Activated CD8-positive, alpha-beta T cell treated with anti-CD3 and anti-CD28 coated beads for 36 hours (primary cell): Measurements from ENCODE around the gene ATP2C2. TPM values are rescaled to one million over a fixed set of nuclear protein-coding genes. Genes with fewer than 3 reads are reported as not detected.

Source experiments
- ATAC-seq: fragments of 200-7000 bp; cut with Tn5 transposase; one replicate; pipeline ENCODE4 v1.10.0; 2021; ENCODE audit warnings: mild to moderate bottlenecking, moderate library complexity
- CTCF ChIA-PET: fragments of 350-600 bp; sonication (Branson Sonifier 250); formaldehyde crosslinking; loops from one replicate; lab custom pipeline; 2021; ENCODE audit warnings: antibody characterized with exemption; lab: Charles Lee
- POLR2A ChIA-PET: fragments of 350-600 bp; sonication (Branson Sonifier 250); formaldehyde crosslinking; loops from one replicate; lab custom pipeline; 2021; ENCODE audit warnings: antibody characterized with exemption; lab: Charles Lee
- DNase-seq: peaks from one replicate; pipeline ENCODE4 v3.0.0-alpha.2; 2020
- H3K27ac Mint-ChIP-seq: one replicate; pipeline ENCODE4 v1.8.0; 2021; ENCODE audit warnings: mild to moderate bottlenecking, mixed read lengths
- H3K27me3 Mint-ChIP-seq: one replicate; pipeline ENCODE4 v1.8.0; 2021; ENCODE audit warnings: mixed read lengths
- H3K36me3 Mint-ChIP-seq: one replicate; pipeline ENCODE4 v1.8.0; 2021; ENCODE audit warnings: low read depth, mixed read lengths
- H3K4me1 Mint-ChIP-seq: one replicate; pipeline ENCODE4 v1.8.0; 2021; ENCODE audit warnings: low read depth, mixed read lengths
- H3K4me3 Mint-ChIP-seq: one replicate; pipeline ENCODE4 v1.8.0; 2021; ENCODE audit warnings: mild to moderate bottlenecking, moderate library complexity, mixed read lengths
- H3K9me3 Mint-ChIP-seq: one replicate; pipeline ENCODE4 v1.8.0; 2021; ENCODE audit warnings: mixed read lengths
- intact Hi-C: fragments of 100-400 bp; cut with micrococcal nuclease; formaldehyde crosslinking; loops from one replicate; pipeline ENCODE4 v1.10.0; 2022
- total RNA-seq, 2 experiments: library from RNA; stranded (reverse); gene quantifications; one replicate each; pipeline ENCODE4 v1.2.3, GENCODE V29; 2021
- TF ChIP-seq, protein P1 (sequence below): fragments of 200-600 bp; IDR thresholded peaks from one replicate; pipeline ENCODE4 v1.8.0; 2022; ENCODE audit warnings: antibody characterized with exemption, mild to moderate bottlenecking

Gene ATP2C2
- total RNA-seq, 2 experiments from 2014 or later: not detected

DNA sequence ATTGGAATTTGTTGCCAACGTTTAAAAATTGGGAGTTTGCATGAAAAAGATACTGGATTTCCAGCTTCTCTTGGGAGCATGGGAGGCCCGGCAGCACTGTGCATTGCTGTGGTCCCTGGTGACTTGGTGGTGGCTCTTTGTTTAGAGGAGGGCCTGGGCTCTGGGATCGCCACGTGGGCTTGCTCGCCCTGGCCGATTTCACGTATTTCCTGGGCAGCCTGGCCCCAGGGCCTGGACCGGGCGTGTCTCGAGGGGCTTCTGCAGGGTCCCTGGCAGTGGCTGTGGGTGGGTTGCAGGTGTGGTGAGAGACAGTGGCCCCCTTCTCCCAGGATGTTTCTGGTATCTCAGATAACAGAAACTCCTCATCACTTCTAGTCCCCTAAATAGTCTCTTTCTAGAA lies 67.9 kb downstream of the ATP2C2 start:
- no peak overlapping the region for H3K27ac Mint-ChIP-seq
- no peaks in the 10 kb centered on the region for H3K4me1 Mint-ChIP-seq
- H3K27me3 Mint-ChIP-seq: peaks cover 3% of the 10 kb centered on the region
- no peak for ATAC-seq
- no peak overlapping the region for H3K4me3 Mint-ChIP-seq
- intact Hi-C loops: no loop called here
- CTCF ChIA-PET: no interaction called here
- TF ChIP-seq, protein P1, sequence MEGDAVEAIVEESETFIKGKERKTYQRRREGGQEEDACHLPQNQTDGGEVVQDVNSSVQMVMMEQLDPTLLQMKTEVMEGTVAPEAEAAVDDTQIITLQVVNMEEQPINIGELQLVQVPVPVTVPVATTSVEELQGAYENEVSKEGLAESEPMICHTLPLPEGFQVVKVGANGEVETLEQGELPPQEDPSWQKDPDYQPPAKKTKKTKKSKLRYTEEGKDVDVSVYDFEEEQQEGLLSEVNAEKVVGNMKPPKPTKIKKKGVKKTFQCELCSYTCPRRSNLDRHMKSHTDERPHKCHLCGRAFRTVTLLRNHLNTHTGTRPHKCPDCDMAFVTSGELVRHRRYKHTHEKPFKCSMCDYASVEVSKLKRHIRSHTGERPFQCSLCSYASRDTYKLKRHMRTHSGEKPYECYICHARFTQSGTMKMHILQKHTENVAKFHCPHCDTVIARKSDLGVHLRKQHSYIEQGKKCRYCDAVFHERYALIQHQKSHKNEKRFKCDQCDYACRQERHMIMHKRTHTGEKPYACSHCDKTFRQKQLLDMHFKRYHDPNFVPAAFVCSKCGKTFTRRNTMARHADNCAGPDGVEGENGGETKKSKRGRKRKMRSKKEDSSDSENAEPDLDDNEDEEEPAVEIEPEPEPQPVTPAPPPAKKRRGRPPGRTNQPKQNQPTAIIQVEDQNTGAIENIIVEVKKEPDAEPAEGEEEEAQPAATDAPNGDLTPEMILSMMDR: no peak
- H3K36me3 Mint-ChIP-seq: no peaks in the 10 kb centered on the region
- POLR2A ChIA-PET: no interaction called here
- DNase-seq: no peak
- H3K9me3 Mint-ChIP-seq: no peaks in the 10 kb centered on the region

DNA sequence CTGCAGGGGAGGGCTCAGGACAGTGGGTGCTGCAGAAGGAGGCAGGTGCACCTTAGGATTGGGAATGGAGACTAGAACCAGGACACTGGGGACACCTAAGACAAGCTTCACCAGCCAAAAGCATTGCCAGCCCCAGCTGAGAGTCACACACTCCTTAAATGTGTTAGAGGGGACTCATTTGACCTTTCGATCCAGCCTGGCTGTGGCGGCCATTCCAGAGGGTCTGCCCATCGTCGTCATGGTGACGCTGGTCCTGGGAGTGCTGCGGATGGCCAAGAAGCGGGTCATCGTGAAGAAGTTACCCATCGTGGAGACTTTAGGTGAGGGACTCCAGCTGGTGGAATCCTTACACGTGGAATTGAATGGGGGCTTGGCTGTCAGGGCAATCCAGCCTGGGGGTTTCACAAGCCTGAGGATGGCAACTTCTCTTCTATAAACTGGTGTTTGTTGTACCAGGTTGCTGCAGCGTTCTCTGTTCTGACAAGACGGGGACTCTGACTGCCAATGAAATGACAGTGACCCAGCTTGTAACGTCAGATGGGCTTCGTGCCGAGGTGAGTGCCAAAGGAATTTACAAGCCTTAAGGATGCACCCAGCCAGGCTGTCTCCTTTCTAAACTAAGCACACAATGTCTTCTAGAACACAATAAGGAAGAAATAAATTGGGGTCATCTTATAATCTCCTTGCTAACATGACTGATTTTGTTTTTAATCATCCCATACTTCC lies 70.8 kb downstream of the ATP2C2 start:
- Mint-ChIP-seq H3K4me3 (no peak overlapping the region), H3K9me3 (no peaks in the 10 kb centered on the region), H3K4me1 (no peaks in the 10 kb centered on the region), H3K36me3 (no peaks in the 10 kb centered on the region), H3K27me3 (peaks cover 14% of the 10 kb centered on the region), H3K27ac (no peak overlapping the region)
- DNase-seq (no peak), ATAC-seq (no peak)
- POLR2A ChIA-PET: no interaction called here
- CTCF ChIA-PET: interaction anchor here (1.0 kb wide), 1 partner anchor 162 kb away, joined by 3 read pairs; no protein-coding TSS in a partner anchor
- intact Hi-C loops: no loop called here
- TF ChIP-seq, protein P1: no peak

DNA sequence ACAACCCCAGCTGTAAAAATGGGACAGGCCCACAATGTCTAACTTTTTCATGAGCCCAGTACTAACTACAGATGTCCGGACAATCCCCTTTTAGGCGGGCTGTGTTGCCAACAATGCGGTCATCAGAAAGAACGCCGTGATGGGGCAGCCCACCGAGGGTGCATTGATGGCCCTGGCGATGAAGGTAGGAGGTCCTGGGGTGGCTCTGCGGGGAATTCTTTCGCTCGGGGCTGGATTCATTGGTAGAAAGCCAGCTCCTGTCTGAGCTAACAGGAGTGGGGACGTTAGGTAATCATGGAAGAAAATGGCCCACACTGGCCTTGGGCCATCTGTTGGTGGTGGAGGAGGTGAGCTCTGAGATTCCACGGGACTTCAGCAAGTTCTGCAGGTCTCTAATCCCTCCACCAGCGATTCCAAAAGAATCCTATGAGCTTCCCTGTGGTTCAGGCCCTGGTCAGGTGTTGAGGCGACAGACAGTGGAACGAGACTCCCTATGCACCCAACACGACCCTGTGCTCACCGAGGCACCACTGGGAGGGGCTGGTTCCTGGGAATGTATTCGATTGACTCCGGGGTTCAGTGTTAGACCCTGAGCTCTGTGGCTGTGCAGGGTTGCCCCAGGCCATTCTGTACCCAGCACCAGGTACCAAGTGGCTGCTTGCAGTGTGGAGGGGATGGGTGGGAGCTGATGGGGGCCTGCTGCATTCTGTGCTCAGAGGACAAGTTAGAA lies 74.2 kb downstream of the ATP2C2 start:
- TF ChIP-seq, protein P1: no peak
- Mint-ChIP-seq H3K9me3 (no peaks in the 10 kb centered on the region), H3K4me1 (no peaks in the 10 kb centered on the region), H3K27me3 (peaks cover 19% of the 10 kb centered on the region), H3K27ac (no peak overlapping the region), H3K4me3 (no peak overlapping the region), H3K36me3 (no peaks in the 10 kb centered on the region)
- ATAC-seq (no peak), DNase-seq (no peak)
- intact Hi-C loops: no loop called here
- ChIA-PET POLR2A (no interaction called here), CTCF (no interaction called here)

DNA sequence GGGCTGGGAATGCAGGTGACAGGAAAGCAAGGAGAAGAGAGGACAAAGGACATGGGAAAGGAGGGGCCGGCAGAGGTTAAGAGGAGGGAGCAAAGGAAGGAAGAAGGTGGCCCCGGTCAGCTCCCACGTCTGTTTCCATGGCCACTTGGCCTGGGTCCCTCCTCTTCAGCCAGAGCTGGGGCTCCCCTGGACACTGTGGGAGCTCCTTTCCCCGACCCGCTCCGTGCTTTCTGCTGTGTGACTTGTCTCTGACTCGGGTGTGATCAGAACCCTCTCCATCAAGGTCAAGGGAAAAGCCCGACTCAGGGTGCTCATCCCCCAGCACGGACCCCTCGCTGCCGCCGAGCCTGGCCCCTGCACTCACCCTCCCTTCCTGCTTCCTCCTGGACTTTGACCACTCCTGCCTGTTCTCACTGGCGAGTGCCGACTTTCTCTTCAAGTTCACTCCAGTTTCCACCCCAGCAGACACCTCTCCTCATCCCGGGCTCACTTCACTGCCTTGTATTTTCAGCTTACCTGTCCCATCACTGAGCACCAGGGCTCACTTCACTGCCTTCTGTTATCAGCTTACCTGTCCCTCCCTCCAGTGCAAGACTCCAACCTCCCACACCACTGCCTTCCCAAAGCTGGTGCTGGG lies 74.9 kb downstream of the ATP2C2 start:
- POLR2A ChIA-PET: no interaction called here
- DNase-seq: no peak
- H3K9me3 Mint-ChIP-seq: no peaks in the 10 kb centered on the region
- no peak overlapping the region for H3K4me3 Mint-ChIP-seq
- CTCF ChIA-PET: no interaction called here
- intact Hi-C loops: no loop called here
- H3K36me3 Mint-ChIP-seq: no peaks in the 10 kb centered on the region
- H3K27me3 Mint-ChIP-seq: peaks cover 19% of the 10 kb centered on the region
- no peak overlapping the region for H3K27ac Mint-ChIP-seq
- no peaks in the 10 kb centered on the region for H3K4me1 Mint-ChIP-seq
- TF ChIP-seq, protein P1: no peak
- ATAC-seq: no peak

DNA sequence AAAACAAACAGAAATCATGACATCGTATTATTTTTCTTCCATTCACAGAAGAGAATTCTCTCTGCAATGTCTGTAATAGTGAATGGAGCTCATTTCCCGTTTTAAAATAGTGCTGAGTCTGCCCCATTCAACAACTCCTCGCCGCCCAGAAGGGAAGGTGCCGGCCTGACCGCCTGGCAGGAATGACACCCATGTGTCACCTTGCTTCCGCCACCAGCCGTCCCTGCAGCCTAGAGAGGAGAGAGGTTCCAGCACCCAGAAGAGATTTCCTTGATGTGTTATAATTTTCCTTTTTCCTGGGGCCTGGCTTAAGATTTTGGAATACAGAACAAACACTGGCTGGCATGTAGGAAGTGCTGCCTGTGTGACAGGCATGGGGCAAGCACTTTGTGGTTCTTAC lies 76.1 kb downstream of the ATP2C2 start:
- TF ChIP-seq, protein P1: no peak
- POLR2A ChIA-PET: no interaction called here
- ATAC-seq (no peak), DNase-seq (no peak)
- Mint-ChIP-seq H3K27me3 (peaks cover 19% of the 10 kb centered on the region), H3K36me3 (no peaks in the 10 kb centered on the region), H3K27ac (no peak overlapping the region), H3K9me3 (no peaks in the 10 kb centered on the region), H3K4me3 (no peak overlapping the region), H3K4me1 (no peaks in the 10 kb centered on the region)
- intact Hi-C loops: no loop called here
- CTCF ChIA-PET: no interaction called here
